K562 (cell line): ENCODE results near the gene TMEM88. TPM values are rescaled to one million over a fixed set of nuclear protein-coding genes. Genes with fewer than 3 reads are reported as not detected.
"Not testable (repeated sequence)": the region's sequence is repeated elsewhere in the genome, so short reads cannot be mapped to it uniquely, and the experiment has no call there.

Source experiments
- ATAC-seq: fragments of 200-7000 bp; cut with Tn5 transposase; 3 replicates; pipeline ENCODE4 v1.9.1; 2020; ENCODE audit warnings: moderate library complexity
- BruUV-seq: library from RNA; stranded (reverse); fragments of 400-500 nt; replicated peaks from 2 replicates; lab custom pipeline; 2021; lab: Mats Ljungman, UMichigan
- CTCF ChIA-PET: fragments of 300-600 bp; formaldehyde crosslinking; extraction: SDS; loops from one replicate; lab custom pipeline; 2021; ENCODE audit warnings: low intra/inter-chr PET ratio; lab: Yijun Ruan, JAX
- POLR2A ChIA-PET: fragments of 300-600, 350-650 bp; sonication (Branson Sonifier 250); formaldehyde crosslinking; extraction: SDS; loops from one replicate; lab custom pipeline; 2021; ENCODE audit warnings: antibody characterized with exemption, inconsistent platforms; lab: Yijun Ruan, JAX
- DNase-seq, 4 experiments: peaks; one replicate each; pipeline versions ENCODE4 v3.0.0 to v3.0.0-alpha.2; 2011 to 2018; ENCODE audit warnings: low spot score in 3 of 4, mixed read lengths in 3 of 4; ENCODE audit errors: extremely low read depth in 1 of 4
- FAIRE-seq: peaks from 2 replicates; lab custom pipeline; 2011; peaks lifted over from hg19 to GRCh38; lab: Jason Lieb, UNC
- H2AFZ ChIP-seq: 2 replicates; pipeline ENCODE4 v1.6.0; 2011; ENCODE audit warnings: low read depth, low read length, control low read depth, inconsistent platforms
- H3K27ac ChIP-seq: fragments of 200-600 bp; 3 replicates; pipeline ENCODE4 v1.8.0; 2011; ENCODE audit warnings: low read depth, mild to moderate bottlenecking, control low read depth, inconsistent platforms, low read length, moderate library complexity, mixed read lengths; ENCODE audit errors: extremely low read depth
- H3K27me3 ChIP-seq, 2 experiments: fragments of 300-600 bp in 1 of 2; 2 replicates in 1 of 2; 3 replicates in 1 of 2; pipeline versions ENCODE4 v1.6.0 to v1.8.0; 2011; ENCODE audit warnings: inconsistent platforms in 2 of 2, low read length in 2 of 2, mild to moderate bottlenecking in 1 of 2, mixed read lengths in 1 of 2, moderate library complexity in 1 of 2; ENCODE audit not compliant: control insufficient read depth in 2 of 2, insufficient read depth in 2 of 2
- H3K36me3 ChIP-seq: fragments of 300-600 bp; 3 replicates; pipeline ENCODE4 v1.8.0; 2011; ENCODE audit warnings: mild to moderate bottlenecking, low read length, inconsistent platforms; ENCODE audit not compliant: control insufficient read depth, insufficient read depth
- H3K4me1 ChIP-seq, 2 experiments: fragments of 200-600 bp in 1 of 2; replicated peaks in 1 of 2; 2 replicates in 1 of 2; 3 replicates in 1 of 2; pipeline versions ENCODE4 v1.5.1 to v1.8.0; 2011; ENCODE audit warnings: inconsistent platforms in 2 of 2, low read length in 2 of 2, mild to moderate bottlenecking in 1 of 2, mixed read lengths in 1 of 2, moderate library complexity in 1 of 2; ENCODE audit not compliant: control insufficient read depth in 2 of 2, insufficient read depth in 2 of 2
- H3K4me2 ChIP-seq: 2 replicates; pipeline ENCODE4 v1.6.1; 2011; ENCODE audit warnings: low read length, control low read depth, inconsistent platforms, mixed read lengths; ENCODE audit not compliant: insufficient read depth
- H3K4me3 ChIP-seq: fragments of 200-600 bp; sonication (generic), shearing (Covaris generic); 2 replicates; pipeline ENCODE4 v1.5.1; 2016; ENCODE audit warnings: control low read depth, inconsistent platforms
- H3K79me2 ChIP-seq: fragments of 200-600 bp; 3 replicates; pipeline ENCODE4 v1.8.0; 2011; ENCODE audit warnings: low read length, inconsistent platforms; ENCODE audit not compliant: control insufficient read depth, insufficient read depth
- H3K9ac ChIP-seq, 2 experiments: 2 replicates each; pipeline versions ENCODE4 v1.6.0 to v1.6.1; 2011; ENCODE audit warnings: low read depth in 2 of 2, low read length in 2 of 2, control low read depth in 1 of 2, inconsistent platforms in 1 of 2, mild to moderate bottlenecking in 1 of 2, mixed read lengths in 1 of 2; ENCODE audit not compliant: insufficient read depth in 1 of 2
- H3K9me1 ChIP-seq: one replicate; pipeline ENCODE4 v1.6.0; 2011; ENCODE audit warnings: inconsistent platforms, mild to moderate bottlenecking, low read length, moderate library complexity; ENCODE audit not compliant: control insufficient read depth, insufficient read depth
- H3K9me3 ChIP-seq: replicated peaks from 2 replicates; pipeline ENCODE4 v1.5.1; 2011; ENCODE audit warnings: low read depth, low read length, inconsistent platforms; ENCODE audit not compliant: control insufficient read depth, insufficient read depth
- H4K20me1 ChIP-seq: replicated peaks from 2 replicates; pipeline ENCODE4 v1.6.1; 2011; ENCODE audit warnings: low read length, inconsistent platforms, mixed read lengths; ENCODE audit not compliant: control insufficient read depth, insufficient read depth
- ATF3 ChIP-seq, 2 experiments: fragments of 450-650 bp in 1 of 2; sonication (generic) in 1 of 2; formaldehyde crosslinking in 1 of 2; IDR thresholded peaks in 1 of 2; conservative IDR thresholded peaks in 1 of 2; 2 replicates each; pipeline versions ENCODE4 v1.6.1 to v1.8.1; 2016 to 2023; ENCODE audit warnings: mild to moderate bottlenecking in 2 of 2, moderate library complexity in 2 of 2, inconsistent platforms in 1 of 2, missing genetic modification reagents in 1 of 2
- DEAF1 ChIP-seq: fragments of 450-650 bp; formaldehyde crosslinking; IDR thresholded peaks from 2 replicates; pipeline ENCODE4 v1.4.0; 2020; ENCODE audit warnings: mild to moderate bottlenecking, moderate library complexity
- REST ChIP-seq, 2 experiments: fragments of 450-650 bp; formaldehyde crosslinking in 1 of 2; IDR thresholded peaks; 2 replicates each; pipeline versions ENCODE4 v1.4.0 to v1.6.1; 2014 to 2020; ENCODE audit warnings: mild to moderate bottlenecking in 2 of 2, borderline replicate concordance in 1 of 2, low read depth in 1 of 2
- SAP30 ChIP-seq: fragments of 200-600 bp; sonication (generic); IDR thresholded peaks from 2 replicates; pipeline ENCODE4 v1.6.1; 2012; ENCODE audit warnings: borderline replicate concordance, low read depth, mild to moderate bottlenecking, moderate library complexity, low read length, control low read depth, inconsistent platforms; ENCODE audit not compliant: insufficient read depth, poor library complexity, severe bottlenecking
- ZNF384 ChIP-seq: IDR thresholded peaks from 2 replicates; pipeline ENCODE4 v1.6.1; 2012; ENCODE audit warnings: low read depth, low read length, improper control_type of control experiment
- WGBS: fragments of 100-300 bp; shearing (Covaris generic); methylation state at CpG from one replicate; pipeline ENCODE4 v1.1.6; 2016; ENCODE audit warnings: low coverage, mixed read lengths; ENCODE audit not compliant: insufficient coverage; ENCODE audit errors: missing lambda C conversion rate; 5-methylcytosine and 5-hydroxymethylcytosine counted together
- in situ Hi-C: fragments of 300-500 bp; cut with MboI; formaldehyde crosslinking; loops from 4 replicates; pipeline ENCODE4 v1.15.0; 2018; ENCODE audit warnings: inconsistent platforms, mixed read lengths
- intact Hi-C: fragments of 100-400 bp; cut with micrococcal nuclease; formaldehyde crosslinking; loops from 2 replicates; pipeline ENCODE4 v1.14.2; 2022
- polyA plus RNA-seq, 8 experiments: library from polyadenylated mRNA; depleted of rRNA in 4 of 8; stranded (reverse) in 5 of 8; unstranded in 3 of 8; fragments of >200 nt; fragmentation: Nextera tagmentation in 2 of 8; fragmentation: Illumina TruSeq in 1 of 8; extraction: Ambion mirVana in 2 of 8; extraction: Trizol in 1 of 8; gene quantifications; 2 replicates each; pipeline versions ENCODE4 v1.2.1 to v1.2.3, GENCODE V29; 2011 to 2014; ENCODE audit warnings: inconsistent platforms in 1 of 8, missing spikeins in 1 of 8
- total RNA-seq, 7 experiments: library from RNA; depleted of rRNA in 6 of 7; stranded (reverse); fragments of >200 nt in 6 of 7; fragmentation: Illumina TruSeq in 2 of 7; extraction: Trizol in 2 of 7; gene quantifications; 2 replicates each; pipeline versions ENCODE4 v1.2.1 to v1.2.3, GENCODE V29; 2011 to 2021; ENCODE audit warnings: low replicate concordance in 1 of 7

The TMEM88 gene
- total and polyA plus RNA-seq, 9 of the 15 experiments (the other 6 are each of a cell fraction or from before 2014, with no cell fraction given): 0.10 to 1.4 (median 0.36) TPM; not detected in 3

DNA sequence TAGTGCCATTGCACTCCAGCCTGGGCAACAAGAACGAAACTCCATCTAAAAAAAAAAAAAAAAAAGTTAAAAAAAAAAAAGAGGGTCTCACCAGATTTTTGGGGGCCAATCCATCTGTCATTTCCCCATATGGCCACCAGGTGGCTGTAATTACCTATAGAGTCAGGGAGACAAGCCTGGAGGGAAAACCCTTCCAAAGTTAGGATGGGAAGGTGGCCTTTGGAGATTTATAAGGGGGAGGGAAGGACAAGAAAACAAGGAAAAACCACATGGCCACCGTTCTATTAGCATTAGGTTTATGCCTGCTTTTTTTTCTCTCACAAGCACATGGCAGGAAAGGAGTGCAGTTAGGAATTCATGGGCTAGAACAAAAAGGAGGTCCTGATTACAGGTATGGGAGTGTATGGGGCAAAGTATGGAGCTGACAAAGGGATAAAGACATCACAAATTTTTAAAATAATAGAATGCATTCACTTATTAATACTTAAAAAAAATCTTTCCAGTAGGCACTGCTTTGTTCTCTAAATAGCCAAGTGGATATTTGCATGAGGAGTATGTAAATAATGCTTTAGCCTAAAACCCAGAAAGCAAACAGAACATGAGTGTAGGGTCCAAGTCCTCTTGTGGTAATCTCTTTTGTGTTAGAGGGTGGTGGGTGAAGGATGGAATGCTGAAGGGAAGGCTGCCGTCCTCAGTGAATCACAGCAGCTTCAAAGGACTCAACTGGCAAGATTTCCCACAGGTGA, 8.0 kb downstream of the TMEM88 start (continued):
- TF ChIP-seq ATF3 (IDR thresholded peaks at IDR 0.05) (no peak), ATF3 (CRISPR knock-in tag; conservative IDR thresholded peaks at IDR 0.05) (no peak), REST (IDR thresholded peaks at IDR 0.05; ENCODE audit: borderline replicate concordance) (peak; percentile 69; the same call in 1 of the 2 replicates), REST (CRISPR knock-in tag; IDR thresholded peaks at IDR 0.05; ENCODE audit: low read depth) (no peak), SAP30 (no peak), ZNF384 (peak; percentile 72; the same call in 1 of the 2 replicates), DEAF1 (CRISPR knock-in tag) (peak; percentile 52; the same call in 1 of the 2 replicates)

DNA sequence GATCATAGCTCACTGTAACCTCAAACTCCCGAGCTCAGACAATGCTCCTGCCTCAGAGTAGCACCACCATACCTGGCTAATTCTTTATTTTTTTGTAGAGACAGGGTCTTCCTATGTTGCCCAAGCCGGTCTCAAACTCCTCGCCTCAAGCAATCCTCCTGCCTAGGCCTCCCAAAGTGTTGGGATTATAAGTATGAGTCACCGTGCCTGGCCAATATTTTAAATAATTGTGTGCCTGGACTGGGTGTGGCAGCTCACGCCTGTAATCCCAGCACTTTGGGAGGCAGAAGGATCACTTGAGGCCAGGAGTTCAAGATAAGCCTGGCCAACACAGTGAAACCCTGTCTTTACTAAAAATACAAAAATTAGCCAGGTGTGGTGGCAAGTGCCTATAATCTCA, 9.5 kb downstream of the TMEM88 start:
- H3K79me2 ChIP-seq, H3K4me2 ChIP-seq, H3K9me1 ChIP-seq, H4K20me1 ChIP-seq, H3K27me3 ChIP-seq, H3K4me3 ChIP-seq, H3K9me3 ChIP-seq, in situ Hi-C loops, BruUV-seq, FAIRE-seq, intact Hi-C loops, H3K4me1 ChIP-seq, H3K9ac ChIP-seq, DNase-seq, ATAC-seq, H2AFZ ChIP-seq, CTCF ChIA-PET, H3K27ac ChIP-seq: not testable (repeated sequence)
- POLR2A ChIA-PET: interaction anchor here (1.0 to 1.4 kb wide), 2 partner anchors 9 to 119 kb away, joined by 3 to 4 read pairs; no protein-coding TSS in a partner anchor
- 59% methylated on average over 5 of the region's 5 CpGs for WGBS
- H3K36me3 ChIP-seq: peaks cover 26% of the 10 kb centered on the region; the same call in 2 of the 3 replicates
